HG03064 (cell line): ENCODE data around the gene RGS10.

Experiments used
- ATAC-seq: cut with Tn5 transposase; IDR thresholded peaks from one replicate; pipeline ENCODE4 v1.9.1; 2021; ENCODE audit warnings: low read depth; ENCODE audit not compliant: unreplicated experiment

The RGS10 gene

GRCh38 chr10:119499677-119500002 is 42.9 kb downstream of the RGS10 start:
- no peak for ATAC-seq

GRCh38 chr10:119498889-119499676 is 43.4 kb downstream of the RGS10 start:
- ATAC-seq = no peak

- no peak for ATAC-seq
Observed at GRCh38 chr10:119497243-119497642, 45.3 kb downstream of the RGS10 start.

- ATAC-seq = peak; percentile 74
Observed at GRCh38 chr10:119496273-119496672, 46.2 kb downstream of the RGS10 start.

GRCh38 chr10:119495545-119495944 is 47.0 kb downstream of the RGS10 start:
- no peak for ATAC-seq

- no peak for ATAC-seq
Observed at GRCh38 chr10:119495021-119495505, 47.5 kb downstream of the RGS10 start.

- no peak for ATAC-seq
Observed at GRCh38 chr10:119494236-119495020, 48.1 kb downstream of the RGS10 start.

- ATAC-seq = no peak
Observed at GRCh38 chr10:119493155-119493554, 49.4 kb downstream of the RGS10 start.

GRCh38 chr10:119491966-119492757 is 50.4 kb downstream of the RGS10 start:
- ATAC-seq = no peak

- ATAC-seq = no peak
Observed at GRCh38 chr10:119489991-119490326, 52.6 kb downstream of the RGS10 start.

- ATAC-seq = no peak
Observed at GRCh38 chr10:119488675-119489074, 53.8 kb downstream of the RGS10 start.

GRCh38 chr10:119483839-119484238 is 58.7 kb downstream of the RGS10 start:
- ATAC-seq = no peak

GRCh38 chr10:119483001-119483400 is 59.5 kb downstream of the RGS10 start:
- ATAC-seq = no peak

- no peak for ATAC-seq
Observed at GRCh38 chr10:119481781-119482426, 60.6 kb downstream of the RGS10 start.

- no peak for ATAC-seq
Observed at GRCh38 chr10:119480667-119481066, 61.9 kb downstream of the RGS10 start.

GRCh38 chr10:119479532-119479931 is 63.0 kb downstream of the RGS10 start:
- no peak for ATAC-seq

GRCh38 chr10:119478811-119479341 is 63.6 kb downstream of the RGS10 start:
- ATAC-seq = peak; percentile 4

- ATAC-seq = peak; percentile 84
Observed at GRCh38 chr10:119478111-119478802, 64.3 kb downstream of the RGS10 start.

- peak; percentile 61 for ATAC-seq
Observed at GRCh38 chr10:119477444-119477843, 65.1 kb downstream of the RGS10 start.

GRCh38 chr10:119474606-119475005 is 67.9 kb downstream of the RGS10 start:
- ATAC-seq = no peak
